DND-41 (cell line): ENCODE results near the gene APOBEC3C.
"Not testable (repeated sequence)": the region's sequence is repeated elsewhere in the genome, so short reads cannot be mapped to it uniquely, and the experiment has no call there.

Experiments
- EZH2 ChIP-seq: IDR thresholded peaks from 3 replicates; pipeline ENCODE4 v1.6.1; 2012; ENCODE audit warnings: borderline replicate concordance, low read depth, mild to moderate bottlenecking, moderate library complexity, low read length, inconsistent platforms; ENCODE audit not compliant: severe bottlenecking
- TF ChIP-seq, protein P1 (sequence below): IDR thresholded peaks from 2 replicates; pipeline ENCODE4 v1.5.1; 2012; ENCODE audit warnings: borderline replicate concordance, low read length, moderate library complexity, mild to moderate bottlenecking; ENCODE audit not compliant: poor library complexity, severe bottlenecking; ENCODE audit errors: extremely low read depth

GRCh38 chr22:38984784-38985757 lies 29.0 kb upstream of the APOBEC3C start:
- TF ChIP-seq, protein P1, sequence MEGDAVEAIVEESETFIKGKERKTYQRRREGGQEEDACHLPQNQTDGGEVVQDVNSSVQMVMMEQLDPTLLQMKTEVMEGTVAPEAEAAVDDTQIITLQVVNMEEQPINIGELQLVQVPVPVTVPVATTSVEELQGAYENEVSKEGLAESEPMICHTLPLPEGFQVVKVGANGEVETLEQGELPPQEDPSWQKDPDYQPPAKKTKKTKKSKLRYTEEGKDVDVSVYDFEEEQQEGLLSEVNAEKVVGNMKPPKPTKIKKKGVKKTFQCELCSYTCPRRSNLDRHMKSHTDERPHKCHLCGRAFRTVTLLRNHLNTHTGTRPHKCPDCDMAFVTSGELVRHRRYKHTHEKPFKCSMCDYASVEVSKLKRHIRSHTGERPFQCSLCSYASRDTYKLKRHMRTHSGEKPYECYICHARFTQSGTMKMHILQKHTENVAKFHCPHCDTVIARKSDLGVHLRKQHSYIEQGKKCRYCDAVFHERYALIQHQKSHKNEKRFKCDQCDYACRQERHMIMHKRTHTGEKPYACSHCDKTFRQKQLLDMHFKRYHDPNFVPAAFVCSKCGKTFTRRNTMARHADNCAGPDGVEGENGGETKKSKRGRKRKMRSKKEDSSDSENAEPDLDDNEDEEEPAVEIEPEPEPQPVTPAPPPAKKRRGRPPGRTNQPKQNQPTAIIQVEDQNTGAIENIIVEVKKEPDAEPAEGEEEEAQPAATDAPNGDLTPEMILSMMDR, result not testable (repeated sequence)
- not testable (repeated sequence) for TF ChIP-seq EZH2
